NCI-H748 (cell line): ENCODE results near the gene DHX15.

Experiments used
- DNase-seq: peaks from one replicate; lab custom pipeline; 2025; ENCODE audit not compliant: unreplicated experiment; lab: John Stamatoyannopoulos, UW

The DHX15 gene

GRCh38 chr4:24583451-24584210 is 723 bp downstream of the DHX15 start:
- DNase-seq: peak; percentile 70

DNA sequence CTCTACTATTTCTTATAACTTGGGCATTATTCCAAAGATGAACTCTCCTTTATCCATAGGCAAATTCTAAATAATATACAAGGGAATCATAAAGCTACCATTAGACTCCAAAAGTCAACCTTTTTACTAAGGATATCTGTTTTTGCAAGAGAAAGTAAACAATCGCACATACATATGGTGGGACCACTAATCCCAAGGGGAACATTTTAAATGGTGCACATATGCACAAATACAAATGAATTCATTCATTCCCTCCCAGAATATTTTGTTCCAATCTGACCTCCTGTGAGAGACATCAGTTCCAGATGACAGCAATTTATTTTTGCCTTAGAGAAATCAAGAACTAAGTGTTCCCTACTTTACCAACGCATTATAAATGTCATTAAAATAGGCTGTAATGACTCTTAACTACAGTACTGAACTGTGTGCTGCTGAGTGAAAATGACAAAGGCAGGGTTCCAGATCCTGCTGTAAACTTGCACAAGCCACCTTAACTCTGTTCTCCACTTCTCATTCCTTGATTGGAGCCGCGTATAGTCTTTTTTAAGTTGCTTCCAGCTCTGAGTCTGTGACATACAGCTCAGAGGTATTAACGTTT is 2.0 kb downstream of the DHX15 start:
- DNase-seq: no peak

DNA sequence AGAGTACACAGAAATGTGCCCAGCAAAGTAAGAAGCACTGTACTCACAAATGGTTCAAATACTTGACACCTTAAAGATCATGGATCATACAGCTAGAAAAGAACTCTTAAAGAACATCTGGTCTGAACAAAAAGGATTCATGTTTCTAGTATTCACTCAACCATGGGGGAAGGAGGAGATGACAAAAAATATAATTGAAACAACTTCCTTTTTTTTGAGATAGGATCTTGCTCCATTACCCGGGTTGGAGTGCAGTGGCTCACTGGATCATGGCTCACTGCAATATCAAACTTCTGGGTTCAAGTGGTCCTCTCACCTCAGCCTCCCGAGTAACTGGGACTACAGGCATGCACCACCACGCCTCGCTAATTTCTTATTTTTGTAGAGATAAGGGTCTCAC is 6.0 kb downstream of the DHX15 start:
- no peak for DNase-seq

- DNase-seq: no peak
Measured at GRCh38 chr4:24576276-24576675, 8.1 kb downstream of the DHX15 start.

DNA sequence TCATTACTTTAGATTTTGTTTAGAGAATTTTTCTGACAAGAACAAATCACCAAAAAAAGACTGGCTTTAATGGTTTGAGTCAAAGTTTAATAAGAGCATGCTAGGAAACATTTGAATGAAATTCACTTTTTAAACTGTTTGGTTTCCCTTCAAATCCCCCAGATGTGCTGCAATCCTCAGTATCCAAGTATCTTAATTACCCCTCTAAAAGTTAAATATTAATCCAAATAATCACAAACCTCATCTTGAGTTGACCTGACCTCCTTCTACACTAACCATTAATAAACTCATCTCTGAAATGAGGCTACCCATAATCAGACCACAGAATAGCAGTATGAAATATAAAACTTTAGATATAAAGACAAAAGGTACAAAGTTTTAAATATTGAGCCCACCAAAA is 10.1 kb downstream of the DHX15 start:
- no peak for DNase-seq

DNA sequence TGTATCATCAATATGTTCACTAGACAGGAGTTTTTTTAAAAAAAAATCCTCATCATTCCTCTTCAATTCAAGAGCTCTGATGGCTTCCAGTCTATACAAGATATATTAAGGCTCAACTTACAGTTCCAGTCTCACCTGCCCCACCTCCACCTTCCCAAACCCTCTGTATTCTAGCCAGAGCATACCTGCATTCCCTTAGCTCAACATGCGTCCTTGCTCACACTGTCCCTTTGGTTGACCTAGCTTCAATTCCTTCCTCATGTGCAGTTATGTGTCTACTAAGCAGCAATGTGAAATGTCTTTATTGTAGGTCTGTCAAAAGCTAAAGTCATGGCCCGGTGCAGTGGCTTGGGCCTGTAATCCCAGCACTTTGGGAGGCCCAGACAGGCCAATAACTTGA is 10.8 kb downstream of the DHX15 start:
- no peak for DNase-seq

- DNase-seq: no peak
Measured at GRCh38 chr4:24570574-24571236, 13.6 kb downstream of the DHX15 start.

DNA sequence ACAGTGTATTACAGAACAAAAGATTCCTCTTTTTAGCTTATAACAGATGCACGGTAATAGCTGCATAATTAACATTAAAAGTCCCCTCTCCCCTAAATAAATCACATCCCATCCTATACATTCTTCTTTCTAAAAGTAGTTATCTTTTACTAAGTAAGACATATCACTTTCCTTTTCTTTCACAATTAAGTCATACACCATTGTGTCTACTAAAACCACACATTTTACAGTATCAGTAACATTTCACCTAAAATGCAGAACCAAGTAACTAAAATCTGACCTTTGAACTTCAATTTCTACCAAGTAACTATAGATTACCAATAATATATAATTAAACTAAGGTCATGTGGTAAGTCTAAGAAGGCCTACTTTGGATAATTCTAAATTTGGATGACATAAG is 14.2 kb downstream of the DHX15 start:
- no peak for DNase-seq

DNA sequence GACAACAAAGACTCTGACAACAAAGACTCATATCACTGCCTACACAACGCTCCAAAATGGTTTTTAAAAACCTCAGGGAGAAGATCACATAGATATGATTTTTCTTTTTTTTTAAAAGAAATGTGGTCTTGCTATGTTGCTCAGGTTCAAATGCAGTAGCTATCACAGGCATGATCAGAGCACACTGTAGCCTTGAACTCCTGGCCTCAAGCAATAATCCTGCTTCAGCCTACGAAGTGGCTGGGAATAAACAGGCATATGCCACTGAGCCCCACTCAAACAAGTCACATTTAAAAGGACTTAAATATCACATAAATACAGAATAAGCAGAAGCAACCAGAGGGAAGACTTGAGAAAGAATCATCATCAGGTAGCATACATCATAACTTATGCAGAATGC is 14.7 kb downstream of the DHX15 start:
- no peak for DNase-seq

DNA sequence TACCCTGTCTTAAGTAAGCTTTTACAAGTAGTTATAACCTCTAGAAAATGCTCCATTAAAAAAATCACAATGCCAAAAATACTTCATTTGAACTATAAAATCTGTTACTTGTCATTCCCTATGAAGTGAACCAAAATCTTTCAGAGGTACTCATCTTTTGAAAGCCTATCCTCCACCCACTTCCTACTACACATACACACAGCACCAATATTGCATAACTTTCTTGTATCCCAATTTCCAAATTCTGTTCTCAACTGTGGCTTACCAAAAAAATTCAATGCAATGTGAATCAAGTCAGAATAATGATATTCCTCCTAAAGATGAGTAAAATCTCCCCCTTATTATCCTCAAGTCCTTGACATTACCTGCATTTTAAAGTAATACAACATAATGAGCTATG is 15.9 kb downstream of the DHX15 start:
- DNase-seq: no peak

GRCh38 chr4:24565054-24565453 is 19.3 kb downstream of the DHX15 start:
- DNase-seq: no peak

DNA sequence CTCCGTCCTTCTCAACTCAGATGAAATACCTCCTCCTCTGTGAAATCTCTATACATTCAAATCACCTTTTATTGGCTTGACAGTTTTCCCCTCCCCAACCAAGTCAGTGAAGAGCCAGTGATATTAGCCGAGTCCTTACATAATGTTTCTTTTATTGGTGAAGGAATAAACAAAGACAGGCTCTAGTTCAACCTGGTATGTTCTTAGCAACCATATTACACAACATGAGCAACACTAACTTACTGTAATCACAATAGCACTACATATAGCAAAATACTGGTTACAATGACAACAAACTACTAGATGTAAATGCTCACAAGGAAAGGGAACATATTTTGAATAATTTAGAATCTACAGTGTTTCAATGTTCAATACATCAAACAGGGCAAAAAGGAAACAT is 19.9 kb downstream of the DHX15 start:
- DNase-seq: no peak

GRCh38 chr4:24561438-24562139 is 22.8 kb downstream of the DHX15 start:
- DNase-seq: no peak

DNA sequence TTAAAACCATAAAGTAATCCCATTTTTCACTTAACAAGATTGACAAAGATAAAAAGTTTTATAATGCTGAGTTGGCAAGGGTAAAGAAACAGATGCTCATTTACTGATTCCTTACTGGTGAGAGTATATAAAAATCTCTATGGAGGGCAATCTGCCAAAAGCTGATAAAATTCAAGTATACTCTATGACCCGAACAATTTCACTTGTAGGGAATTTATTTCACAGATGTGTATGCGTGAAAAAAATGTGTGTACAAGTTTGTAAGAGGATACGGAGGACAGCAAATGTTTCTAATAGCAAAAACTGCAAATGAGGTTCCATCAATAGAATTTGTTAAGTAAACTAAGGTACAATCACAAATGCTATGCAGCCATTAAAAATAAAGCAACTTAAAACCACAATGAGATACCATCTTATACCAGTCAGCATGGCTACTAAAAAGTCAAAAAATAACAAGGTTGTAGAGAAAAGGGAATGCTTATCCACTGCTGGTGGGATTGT is 23.4 kb downstream of the DHX15 start:
- DNase-seq: no peak

DNA sequence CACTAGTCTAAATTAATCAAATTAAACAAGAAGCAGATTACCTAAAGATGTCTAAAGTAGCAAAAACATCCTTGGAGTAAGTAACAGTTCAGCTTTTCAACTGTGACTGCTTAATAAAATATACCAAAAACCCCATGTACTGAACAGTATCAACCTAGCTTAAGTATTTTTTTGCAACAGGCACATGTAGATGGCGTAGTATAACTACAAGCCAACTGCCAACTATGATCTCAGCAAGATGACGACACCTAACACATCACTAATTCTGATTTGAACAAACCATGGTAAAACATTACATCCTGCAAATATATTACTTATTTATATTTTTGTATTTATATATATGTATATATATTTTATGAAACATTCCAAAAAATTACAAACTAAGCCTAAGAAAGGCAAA is 24.5 kb downstream of the DHX15 start:
- DNase-seq: no peak

DNA sequence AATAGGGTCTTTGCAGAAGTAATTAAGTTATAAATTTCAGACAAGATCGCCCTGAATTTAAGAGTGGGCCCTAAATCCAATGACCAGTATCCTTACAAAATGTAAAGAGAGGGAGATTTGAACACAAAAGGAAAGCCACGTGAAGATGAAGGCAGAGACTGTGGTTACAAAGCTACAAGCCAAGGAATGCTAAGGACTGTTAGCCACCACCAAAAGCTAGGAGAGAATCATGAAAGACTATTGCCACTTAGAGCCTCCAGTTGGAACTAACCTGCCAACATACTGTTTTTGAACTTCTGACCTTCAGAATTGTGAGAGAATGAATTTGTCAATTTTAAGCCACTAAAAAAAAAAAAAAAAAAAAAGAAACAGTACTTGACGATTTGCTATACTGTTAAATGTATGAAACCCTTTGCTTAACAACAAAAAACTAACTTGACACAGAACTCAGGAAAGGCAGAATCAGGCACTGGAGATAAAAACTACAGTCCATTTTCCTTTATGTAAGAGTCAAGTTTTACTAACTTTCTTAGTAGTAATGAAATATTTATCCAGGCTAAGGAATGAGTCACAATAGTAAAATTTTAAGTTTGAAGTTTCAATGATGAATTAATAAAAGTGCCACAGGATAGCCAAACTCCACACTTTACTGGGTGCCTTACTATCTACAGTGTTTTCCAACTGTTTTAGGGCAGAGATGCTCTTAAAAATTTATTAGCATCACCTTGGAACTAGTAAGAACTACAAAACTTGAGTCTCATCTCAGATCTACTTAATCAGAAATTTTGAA is 25.1 kb downstream of the DHX15 start:
- no peak for DNase-seq

GRCh38 chr4:24557026-24558025 is 27.0 kb downstream of the DHX15 start:
- no peak for DNase-seq

GRCh38 chr4:24551492-24552289 is 32.7 kb downstream of the DHX15 start:
- no peak for DNase-seq
